Fibroblast of skin of back (primary cell): ENCODE data around the gene DCLK1.

ENCODE experiments used
- DNase-seq: peaks from one replicate; pipeline ENCODE4 v3.0.0-alpha.2; 2013

DCLK1 gene

GRCh38 chr13:35817642-35818607 is 313.3 kb downstream of the DCLK1 start:
- DNase-seq: no peak

GRCh38 chr13:35814605-35815011 is 316.6 kb downstream of the DCLK1 start:
- DNase-seq: no peak

GRCh38 chr13:35812736-35813135 is 318.4 kb downstream of the DCLK1 start:
- DNase-seq: no peak

- DNase-seq: no peak
Observed at GRCh38 chr13:35810321-35810720, 320.9 kb downstream of the DCLK1 start.

GRCh38 chr13:35808846-35809245 is 322.3 kb downstream of the DCLK1 start:
- no peak for DNase-seq

- no peak for DNase-seq
Observed at GRCh38 chr13:35804901-35805300, 326.3 kb downstream of the DCLK1 start.

- peak; percentile 43 for DNase-seq
Observed at GRCh38 chr13:35797991-35798390, 333.2 kb downstream of the DCLK1 start.

GRCh38 chr13:35797244-35797643 is 333.9 kb downstream of the DCLK1 start:
- no peak for DNase-seq

GRCh38 chr13:35796623-35797022 is 334.6 kb downstream of the DCLK1 start:
- DNase-seq: no peak

- DNase-seq: no peak
Observed at GRCh38 chr13:35794734-35795389, 336.3 kb downstream of the DCLK1 start.

GRCh38 chr13:35793823-35794222 is 337.4 kb downstream of the DCLK1 start:
- DNase-seq: no peak

- DNase-seq: no peak
Observed at GRCh38 chr13:35792911-35793310, 338.3 kb downstream of the DCLK1 start.

- no peak for DNase-seq
Observed at GRCh38 chr13:35792021-35792420, 339.2 kb downstream of the DCLK1 start.

- peak; percentile 10 for DNase-seq
Observed at GRCh38 chr13:35791184-35791851, 339.9 kb downstream of the DCLK1 start.

- DNase-seq: peak; percentile 40
Observed at GRCh38 chr13:35789335-35790165, 341.6 kb downstream of the DCLK1 start.

GRCh38 chr13:35787937-35788336 is 343.2 kb downstream of the DCLK1 start:
- no peak for DNase-seq

- DNase-seq: no peak
Observed at GRCh38 chr13:35785576-35786303, 345.4 kb downstream of the DCLK1 start.

- DNase-seq: no peak
Observed at GRCh38 chr13:35784286-35784951, 346.8 kb downstream of the DCLK1 start.

GRCh38 chr13:35782793-35783192 is 348.4 kb downstream of the DCLK1 start:
- DNase-seq: no peak

- DNase-seq: peak; percentile 46
Observed at GRCh38 chr13:35781036-35782000, 349.9 kb downstream of the DCLK1 start.
